Heart left ventricle (tissue), 13 donors: ENCODE results near the gene MYO15A.

Experiments
- POLR2A ChIP-seq, 2 donors: fragments of 450-650 bp; IDR thresholded peaks; one replicate each; pipeline ENCODE4 v1.6.1; 2017; ENCODE audit warnings: antibody characterized with exemption in 2 of 2, mild to moderate bottlenecking in 2 of 2, moderate library complexity in 2 of 2
- TF ChIP-seq, protein P1 (sequence below), 12 donors: fragments of 200-600 bp; sonication (generic) in 4 of 12; IDR thresholded peaks; one replicate each; pipeline versions ENCODE4 v1.5.0 to v1.8.0; 2018 to 2022; ENCODE audit warnings: antibody characterized with exemption in 12 of 12, mild to moderate bottlenecking in 5 of 12
- donor health status: ischemic (EF 13 %, LVEDD 7.1; RV severe dilation, severe dysfunction).
- donor health status: DM: no; HTN: yes; CAD: no.
- donor health status: DM: no; HTN: no; CAD: no.
- donor health status: ischemic (EF 25% LVEDD 6.9; RV normal size, moderate dysfunction).
- donor health status: ischemic (EF 25% LVEDD 5.7; RV mildly dilated, moderate dysfunction).
- donor health status: ischemic (EF 35%, LVEDD 5.7; RV mildly dilated, moderate dysfunction).
- donor health status: nonischemic (EF 11% LVEDD 7.7; RV severe dilation, severe dysfunction).
- donor health status: DM: yes; HTN: yes; CAD: no.
- donor health status: PGD.
- donor health status: ischemic (EF 29% LVEDD 5.4; RV normal size, mild dysfunction).
- donor health status: nonischemic (EF 23%, LVEDD 6.1; RV moderate dilation, normal function).

DNA sequence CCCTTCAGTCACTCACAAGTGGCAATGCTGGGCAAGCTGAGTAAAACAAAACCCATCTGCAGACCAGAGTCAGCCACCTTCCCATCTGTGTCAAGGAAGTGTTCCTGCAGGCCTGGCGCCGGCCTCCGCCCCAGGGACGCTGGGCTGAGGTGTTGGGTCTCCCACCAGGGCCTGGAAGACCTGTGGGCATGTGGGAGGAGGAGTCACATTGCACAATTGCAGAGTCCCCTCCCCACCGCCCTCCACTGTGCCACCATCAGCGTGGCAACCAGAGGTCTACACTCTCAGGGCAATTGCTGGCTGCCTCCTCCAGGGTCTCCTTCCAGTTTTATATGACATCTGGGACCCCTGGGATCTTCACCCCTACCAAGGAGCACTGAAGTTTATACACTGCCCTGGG lies 3.0 kb upstream of the MYO15A start:
- TF ChIP-seq, protein P1, sequence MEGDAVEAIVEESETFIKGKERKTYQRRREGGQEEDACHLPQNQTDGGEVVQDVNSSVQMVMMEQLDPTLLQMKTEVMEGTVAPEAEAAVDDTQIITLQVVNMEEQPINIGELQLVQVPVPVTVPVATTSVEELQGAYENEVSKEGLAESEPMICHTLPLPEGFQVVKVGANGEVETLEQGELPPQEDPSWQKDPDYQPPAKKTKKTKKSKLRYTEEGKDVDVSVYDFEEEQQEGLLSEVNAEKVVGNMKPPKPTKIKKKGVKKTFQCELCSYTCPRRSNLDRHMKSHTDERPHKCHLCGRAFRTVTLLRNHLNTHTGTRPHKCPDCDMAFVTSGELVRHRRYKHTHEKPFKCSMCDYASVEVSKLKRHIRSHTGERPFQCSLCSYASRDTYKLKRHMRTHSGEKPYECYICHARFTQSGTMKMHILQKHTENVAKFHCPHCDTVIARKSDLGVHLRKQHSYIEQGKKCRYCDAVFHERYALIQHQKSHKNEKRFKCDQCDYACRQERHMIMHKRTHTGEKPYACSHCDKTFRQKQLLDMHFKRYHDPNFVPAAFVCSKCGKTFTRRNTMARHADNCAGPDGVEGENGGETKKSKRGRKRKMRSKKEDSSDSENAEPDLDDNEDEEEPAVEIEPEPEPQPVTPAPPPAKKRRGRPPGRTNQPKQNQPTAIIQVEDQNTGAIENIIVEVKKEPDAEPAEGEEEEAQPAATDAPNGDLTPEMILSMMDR (IDR thresholded peaks at IDR 0.05), result no peak
- no peak for TF ChIP-seq POLR2A (IDR thresholded peaks at IDR 0.05)
